ENCODE measurements around the gene CMTR1. TPM values are rescaled to one million over a fixed set of nuclear protein-coding genes. Genes with fewer than 3 reads are reported as not detected.
A peak's percentile ranks its signal among the peaks of the same experiment; 100 is the strongest.

The CMTR1 gene
- total and polyA plus RNA-seq, 2 of the 13 experiments (the other 11 are each of a cell fraction or from before 2014, with no cell fraction given) = 19.7 to 55.2 TPM

GRCh38 chr6:37432916-37433656 is at the start of gene CMTR1 (continued):
- peak; percentile 66; the same call in 1 of the 2 replicates for TF ChIP-seq ZNF318 (CRISPR knock-in tag; IDR thresholded peaks at IDR 0.05)
- TF ChIP-seq ZBTB2 (CRISPR knock-in tag; IDR thresholded peaks at IDR 0.05; ENCODE audit: low read depth) = peak; percentile 81; the same call in 1 of the 2 replicates
- TF ChIP-seq PAXIP1 (CRISPR knock-in tag; conservative IDR thresholded peaks at IDR 0.05) = peak; percentile 51; the same call in 1 of the 2 replicates
- no peak for TF ChIP-seq AKNA (CRISPR knock-in tag; IDR thresholded peaks at IDR 0.05; ENCODE audit: borderline replicate concordance)

Data from HepG2 (cell line).